WTC11 (cell line): ENCODE results near the gene RMDN3. TPM values are rescaled to one million over a fixed set of nuclear protein-coding genes. Genes with fewer than 3 reads are reported as not detected.

Experiments used
- ATF1 ChIP-seq: sonication (generic); formaldehyde crosslinking; IDR thresholded peaks from 2 replicates; pipeline ENCODE4 v1.8.1; 2023; ENCODE audit warnings: mild to moderate bottlenecking, moderate library complexity, missing genetic modification reagents
- ATF3 ChIP-seq: sonication (generic); formaldehyde crosslinking; conservative IDR thresholded peaks from 2 replicates; pipeline ENCODE4 v1.8.1; 2022; ENCODE audit warnings: mild to moderate bottlenecking, missing genetic modification reagents
- CBFB ChIP-seq: sonication (generic); formaldehyde crosslinking; IDR thresholded peaks from 2 replicates; pipeline ENCODE4 v1.8.1; 2022; ENCODE audit warnings: mild to moderate bottlenecking, low read depth, missing genetic modification reagents
- EMX1 ChIP-seq: fragments of 250-450 bp; sonication (Bioruptor Pico); IDR thresholded peaks from 2 replicates; pipeline ENCODE4 v1.8.0; 2021; ENCODE audit warnings: mild to moderate bottlenecking
- FOXP1 ChIP-seq: sonication (generic); formaldehyde crosslinking; IDR thresholded peaks from 2 replicates; pipeline ENCODE4 v1.8.0; 2022; ENCODE audit warnings: missing genetic modification reagents, mild to moderate bottlenecking, moderate library complexity, borderline replicate concordance
- FOXP4 ChIP-seq: sonication (generic); formaldehyde crosslinking; IDR thresholded peaks from 2 replicates; pipeline ENCODE4 v1.8.0; 2022; ENCODE audit warnings: mild to moderate bottlenecking, missing genetic modification reagents
- HMGA2 ChIP-seq: fragments of 250-450 bp; sonication (Bioruptor Pico); IDR thresholded peaks from 2 replicates; pipeline ENCODE4 v1.4.0; 2021; ENCODE audit warnings: mild to moderate bottlenecking, moderate library complexity
- JAZF1 ChIP-seq: fragments of 250-450 bp; sonication (Bioruptor Pico); IDR thresholded peaks from 2 replicates; pipeline ENCODE4 v1.9.0; 2021; ENCODE audit warnings: moderate library complexity, mild to moderate bottlenecking, inconsistent platforms
- NFATC4 ChIP-seq: fragments of 250-450 bp; sonication (Bioruptor Pico); IDR thresholded peaks from 2 replicates; pipeline ENCODE4 v1.9.0; 2021; ENCODE audit warnings: mild to moderate bottlenecking
- NR2C2 ChIP-seq: sonication (generic); formaldehyde crosslinking; IDR thresholded peaks from 2 replicates; pipeline ENCODE4 v1.8.0; 2022; ENCODE audit warnings: mild to moderate bottlenecking, missing genetic modification reagents
- OVOL2 ChIP-seq: fragments of 250-450 bp; sonication (Bioruptor Pico); IDR thresholded peaks from 2 replicates; pipeline ENCODE4 v1.9.0; 2021; ENCODE audit warnings: mild to moderate bottlenecking, borderline replicate concordance
- PRRX2 ChIP-seq: fragments of 250-450 bp; sonication (Bioruptor Pico); IDR thresholded peaks from 2 replicates; pipeline ENCODE4 v1.8.0; 2021; ENCODE audit warnings: mild to moderate bottlenecking
- RELA ChIP-seq: sonication (generic); formaldehyde crosslinking; IDR thresholded peaks from 2 replicates; pipeline ENCODE4 v1.8.1; 2022; ENCODE audit warnings: missing genetic modification reagents, mild to moderate bottlenecking, borderline replicate concordance
- TCF7 ChIP-seq: sonication (generic); formaldehyde crosslinking; IDR thresholded peaks from 2 replicates; pipeline ENCODE4 v1.8.0; 2022; ENCODE audit warnings: mild to moderate bottlenecking, low read depth, missing genetic modification reagents, moderate library complexity
- TEAD1 ChIP-seq: sonication (generic); formaldehyde crosslinking; IDR thresholded peaks from 2 replicates; pipeline ENCODE4 v1.8.0; 2022; ENCODE audit warnings: mild to moderate bottlenecking, missing genetic modification reagents
- ZBTB43 ChIP-seq: sonication (generic); formaldehyde crosslinking; IDR thresholded peaks from 2 replicates; pipeline ENCODE4 v1.8.1; 2023; ENCODE audit warnings: mild to moderate bottlenecking, missing genetic modification reagents
- ZNF416 ChIP-seq: fragments of 250-450 bp; sonication (Bioruptor Pico); IDR thresholded peaks from 2 replicates; pipeline ENCODE4 v1.9.0; 2021; ENCODE audit warnings: mild to moderate bottlenecking, inconsistent platforms
- ZNF423 ChIP-seq: fragments of 250-450 bp; sonication (Bioruptor Pico); IDR thresholded peaks from 2 replicates; pipeline ENCODE4 v2.1.2; 2022; ENCODE audit warnings: mild to moderate bottlenecking, moderate library complexity
- ZNF425 ChIP-seq: fragments of 250-450 bp; sonication (Bioruptor Pico); conservative IDR thresholded peaks from 2 replicates; pipeline ENCODE4 v1.9.0; 2021; ENCODE audit warnings: mild to moderate bottlenecking
- total RNA-seq: library from RNA; stranded (reverse); gene quantifications from 3 replicates; pipeline ENCODE4 v1.2.3, GENCODE V29; 2021
- TF ChIP-seq, protein P1 (sequence below): sonication (generic); formaldehyde crosslinking; IDR thresholded peaks from 2 replicates; pipeline ENCODE4 v1.8.1; 2022; ENCODE audit warnings: mild to moderate bottlenecking, missing genetic modification reagents, moderate library complexity, borderline replicate concordance
- TF ChIP-seq, protein P2 (sequence below): fragments of 250-450 bp; sonication (Bioruptor Pico); IDR thresholded peaks from 2 replicates; pipeline ENCODE4 v1.8.0; 2021; ENCODE audit warnings: mild to moderate bottlenecking
- TF ChIP-seq, protein P3 (sequence below): sonication (generic); formaldehyde crosslinking; IDR thresholded peaks from 2 replicates; pipeline ENCODE4 v1.8.0; 2022; ENCODE audit warnings: mild to moderate bottlenecking, missing genetic modification reagents
- TF ChIP-seq, protein P4 (sequence below): sonication (generic); formaldehyde crosslinking; IDR thresholded peaks from 2 replicates; pipeline ENCODE4 v1.8.1; 2022; ENCODE audit warnings: missing genetic modification reagents, borderline replicate concordance
- TF ChIP-seq, protein P5 (sequence below): sonication (generic); formaldehyde crosslinking; IDR thresholded peaks from 2 replicates; pipeline ENCODE4 v1.8.0; 2022; ENCODE audit warnings: missing genetic modification reagents

Gene RMDN3
- total RNA-seq, 1 experiment from 2014 or later = 22.8 TPM

GRCh38 chr15:40754883-40755811, at the start of gene RMDN3 (continued):
- TF ChIP-seq FOXP4 (CRISPR knock-in tag) (no peak), NR2C2 (no peak), FOXP1 (CRISPR knock-in tag) (peak; percentile 52; the same call in 1 of the 2 replicates), ZNF425 (CRISPR knock-in tag) (no peak), RELA (CRISPR knock-in tag) (no peak), TCF7 (no peak), ATF3 (CRISPR knock-in tag) (no peak), PRRX2 (CRISPR knock-in tag) (no peak), CBFB (CRISPR knock-in tag) (no peak; the same call in 1 of the 2 replicates), ZNF423 (CRISPR knock-in tag) (no peak), EMX1 (CRISPR knock-in tag) (no peak), ZNF416 (CRISPR knock-in tag) (no peak), TEAD1 (CRISPR knock-in tag) (no peak), ATF1 (CRISPR knock-in tag) (no peak; the same call in 1 of the 2 replicates), HMGA2 (no peak), ZBTB43 (CRISPR knock-in tag) (no peak), OVOL2 (CRISPR knock-in tag) (no peak), NFATC4 (peak; percentile 62; the same call in 1 of the 2 replicates), JAZF1 (no peak)
- TF ChIP-seq, protein P1, sequence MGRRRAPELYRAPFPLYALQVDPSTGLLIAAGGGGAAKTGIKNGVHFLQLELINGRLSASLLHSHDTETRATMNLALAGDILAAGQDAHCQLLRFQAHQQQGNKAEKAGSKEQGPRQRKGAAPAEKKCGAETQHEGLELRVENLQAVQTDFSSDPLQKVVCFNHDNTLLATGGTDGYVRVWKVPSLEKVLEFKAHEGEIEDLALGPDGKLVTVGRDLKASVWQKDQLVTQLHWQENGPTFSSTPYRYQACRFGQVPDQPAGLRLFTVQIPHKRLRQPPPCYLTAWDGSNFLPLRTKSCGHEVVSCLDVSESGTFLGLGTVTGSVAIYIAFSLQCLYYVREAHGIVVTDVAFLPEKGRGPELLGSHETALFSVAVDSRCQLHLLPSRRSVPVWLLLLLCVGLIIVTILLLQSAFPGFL (CRISPR knock-in tag) = no peak
- TF ChIP-seq, protein P2, sequence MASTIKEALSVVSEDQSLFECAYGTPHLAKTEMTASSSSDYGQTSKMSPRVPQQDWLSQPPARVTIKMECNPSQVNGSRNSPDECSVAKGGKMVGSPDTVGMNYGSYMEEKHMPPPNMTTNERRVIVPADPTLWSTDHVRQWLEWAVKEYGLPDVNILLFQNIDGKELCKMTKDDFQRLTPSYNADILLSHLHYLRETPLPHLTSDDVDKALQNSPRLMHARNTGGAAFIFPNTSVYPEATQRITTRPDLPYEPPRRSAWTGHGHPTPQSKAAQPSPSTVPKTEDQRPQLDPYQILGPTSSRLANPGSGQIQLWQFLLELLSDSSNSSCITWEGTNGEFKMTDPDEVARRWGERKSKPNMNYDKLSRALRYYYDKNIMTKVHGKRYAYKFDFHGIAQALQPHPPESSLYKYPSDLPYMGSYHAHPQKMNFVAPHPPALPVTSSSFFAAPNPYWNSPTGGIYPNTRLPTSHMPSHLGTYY (CRISPR knock-in tag) = no peak
- TF ChIP-seq, protein P3, sequence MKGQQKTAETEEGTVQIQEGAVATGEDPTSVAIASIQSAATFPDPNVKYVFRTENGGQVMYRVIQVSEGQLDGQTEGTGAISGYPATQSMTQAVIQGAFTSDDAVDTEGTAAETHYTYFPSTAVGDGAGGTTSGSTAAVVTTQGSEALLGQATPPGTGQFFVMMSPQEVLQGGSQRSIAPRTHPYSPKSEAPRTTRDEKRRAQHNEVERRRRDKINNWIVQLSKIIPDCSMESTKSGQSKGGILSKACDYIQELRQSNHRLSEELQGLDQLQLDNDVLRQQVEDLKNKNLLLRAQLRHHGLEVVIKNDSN (CRISPR knock-in tag) = no peak; the same call in 1 of the 2 replicates
- TF ChIP-seq, protein P4, sequence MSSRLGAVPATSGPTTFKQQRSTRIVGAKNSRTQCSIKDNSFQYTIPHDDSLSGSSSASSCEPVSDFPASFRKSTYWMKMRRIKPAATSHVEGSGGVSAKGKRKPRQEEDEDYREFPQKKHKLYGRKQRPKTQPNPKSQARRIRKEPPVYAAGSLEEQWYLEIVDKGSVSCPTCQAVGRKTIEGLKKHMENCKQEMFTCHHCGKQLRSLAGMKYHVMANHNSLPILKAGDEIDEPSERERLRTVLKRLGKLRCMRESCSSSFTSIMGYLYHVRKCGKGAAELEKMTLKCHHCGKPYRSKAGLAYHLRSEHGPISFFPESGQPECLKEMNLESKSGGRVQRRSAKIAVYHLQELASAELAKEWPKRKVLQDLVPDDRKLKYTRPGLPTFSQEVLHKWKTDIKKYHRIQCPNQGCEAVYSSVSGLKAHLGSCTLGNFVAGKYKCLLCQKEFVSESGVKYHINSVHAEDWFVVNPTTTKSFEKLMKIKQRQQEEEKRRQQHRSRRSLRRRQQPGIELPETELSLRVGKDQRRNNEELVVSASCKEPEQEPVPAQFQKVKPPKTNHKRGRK (CRISPR knock-in tag) = no peak
- TF ChIP-seq, protein P5, sequence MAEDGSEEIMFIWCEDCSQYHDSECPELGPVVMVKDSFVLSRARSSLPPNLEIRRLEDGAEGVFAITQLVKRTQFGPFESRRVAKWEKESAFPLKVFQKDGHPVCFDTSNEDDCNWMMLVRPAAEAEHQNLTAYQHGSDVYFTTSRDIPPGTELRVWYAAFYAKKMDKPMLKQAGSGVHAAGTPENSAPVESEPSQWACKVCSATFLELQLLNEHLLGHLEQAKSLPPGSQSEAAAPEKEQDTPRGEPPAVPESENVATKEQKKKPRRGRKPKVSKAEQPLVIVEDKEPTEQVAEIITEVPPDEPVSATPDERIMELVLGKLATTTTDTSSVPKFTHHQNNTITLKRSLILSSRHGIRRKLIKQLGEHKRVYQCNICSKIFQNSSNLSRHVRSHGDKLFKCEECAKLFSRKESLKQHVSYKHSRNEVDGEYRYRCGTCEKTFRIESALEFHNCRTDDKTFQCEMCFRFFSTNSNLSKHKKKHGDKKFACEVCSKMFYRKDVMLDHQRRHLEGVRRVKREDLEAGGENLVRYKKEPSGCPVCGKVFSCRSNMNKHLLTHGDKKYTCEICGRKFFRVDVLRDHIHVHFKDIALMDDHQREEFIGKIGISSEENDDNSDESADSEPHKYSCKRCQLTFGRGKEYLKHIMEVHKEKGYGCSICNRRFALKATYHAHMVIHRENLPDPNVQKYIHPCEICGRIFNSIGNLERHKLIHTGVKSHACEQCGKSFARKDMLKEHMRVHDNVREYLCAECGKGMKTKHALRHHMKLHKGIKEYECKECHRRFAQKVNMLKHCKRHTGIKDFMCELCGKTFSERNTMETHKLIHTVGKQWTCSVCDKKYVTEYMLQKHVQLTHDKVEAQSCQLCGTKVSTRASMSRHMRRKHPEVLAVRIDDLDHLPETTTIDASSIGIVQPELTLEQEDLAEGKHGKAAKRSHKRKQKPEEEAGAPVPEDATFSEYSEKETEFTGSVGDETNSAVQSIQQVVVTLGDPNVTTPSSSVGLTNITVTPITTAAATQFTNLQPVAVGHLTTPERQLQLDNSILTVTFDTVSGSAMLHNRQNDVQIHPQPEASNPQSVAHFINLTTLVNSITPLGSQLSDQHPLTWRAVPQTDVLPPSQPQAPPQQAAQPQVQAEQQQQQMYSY (CRISPR knock-in tag) = no peak
